ENCODE data around the gene NUAK1.

The NUAK1 gene

GRCh38 chr12:106051853-106052531 is 86.8 kb downstream of the NUAK1 start:
- DNase-seq (ENCODE audit: low spot score), result no peak
- no peak for TF ChIP-seq CTCF (IDR thresholded peaks at IDR 0.05; ENCODE audit: borderline replicate concordance, control extremely low read depth, extremely low read depth, insufficient read depth, missing control alignments)
- in situ Hi-C loops (cut with MboI; ENCODE audit: low sequenced_read_pairs, unreplicated experiment), result no loop called here

- no peak for DNase-seq (ENCODE audit: low spot score)
- TF ChIP-seq CTCF (IDR thresholded peaks at IDR 0.05; ENCODE audit: borderline replicate concordance, control extremely low read depth, extremely low read depth, insufficient read depth, missing control alignments), result no peak
- in situ Hi-C loops (cut with MboI; ENCODE audit: low sequenced_read_pairs, unreplicated experiment), result no loop called here
Measured at GRCh38 chr12:106049546-106049945, 89.2 kb downstream of the NUAK1 start.

GRCh38 chr12:106049105-106049504 is 89.6 kb downstream of the NUAK1 start:
- in situ Hi-C loops (cut with MboI; ENCODE audit: low sequenced_read_pairs, unreplicated experiment), result no loop called here

GRCh38 chr12:106048676-106049075 is 90.1 kb downstream of the NUAK1 start:
- DNase-seq (ENCODE audit: low spot score), result no peak
- TF ChIP-seq CTCF (IDR thresholded peaks at IDR 0.05; ENCODE audit: borderline replicate concordance, control extremely low read depth, extremely low read depth, insufficient read depth, missing control alignments), result no peak
- in situ Hi-C loops (cut with MboI; ENCODE audit: low sequenced_read_pairs, unreplicated experiment), result no loop called here

More at GRCh38 chr12:106049105-106049504, 89.6 kb downstream of the NUAK1 start:
- no peak for TF ChIP-seq CTCF (IDR thresholded peaks at IDR 0.05; ENCODE audit: borderline replicate concordance, control extremely low read depth, extremely low read depth, insufficient read depth, missing control alignments)
- no peak for DNase-seq (ENCODE audit: low spot score)

- no peak for TF ChIP-seq CTCF (IDR thresholded peaks at IDR 0.05; ENCODE audit: borderline replicate concordance, control extremely low read depth, extremely low read depth, insufficient read depth, missing control alignments)
- in situ Hi-C loops (cut with MboI; ENCODE audit: low sequenced_read_pairs, unreplicated experiment), result no loop called here
- DNase-seq (ENCODE audit: low spot score), result no peak
Measured at GRCh38 chr12:106048016-106048415, 90.7 kb downstream of the NUAK1 start.

GRCh38 chr12:106046947-106047346 is 91.8 kb downstream of the NUAK1 start:
- TF ChIP-seq CTCF (IDR thresholded peaks at IDR 0.05; ENCODE audit: borderline replicate concordance, control extremely low read depth, extremely low read depth, insufficient read depth, missing control alignments), result no peak
- in situ Hi-C loops (cut with MboI; ENCODE audit: low sequenced_read_pairs, unreplicated experiment), result no loop called here
- no peak for DNase-seq (ENCODE audit: low spot score)
